ENCODE measurements around the gene CDKN1C. TPM values are rescaled to one million over a fixed set of nuclear protein-coding genes. Genes with fewer than 3 reads are reported as not detected.

Gene CDKN1C
- total RNA-seq, 1 experiment from 2014 or later = 15.4 TPM

DNA sequence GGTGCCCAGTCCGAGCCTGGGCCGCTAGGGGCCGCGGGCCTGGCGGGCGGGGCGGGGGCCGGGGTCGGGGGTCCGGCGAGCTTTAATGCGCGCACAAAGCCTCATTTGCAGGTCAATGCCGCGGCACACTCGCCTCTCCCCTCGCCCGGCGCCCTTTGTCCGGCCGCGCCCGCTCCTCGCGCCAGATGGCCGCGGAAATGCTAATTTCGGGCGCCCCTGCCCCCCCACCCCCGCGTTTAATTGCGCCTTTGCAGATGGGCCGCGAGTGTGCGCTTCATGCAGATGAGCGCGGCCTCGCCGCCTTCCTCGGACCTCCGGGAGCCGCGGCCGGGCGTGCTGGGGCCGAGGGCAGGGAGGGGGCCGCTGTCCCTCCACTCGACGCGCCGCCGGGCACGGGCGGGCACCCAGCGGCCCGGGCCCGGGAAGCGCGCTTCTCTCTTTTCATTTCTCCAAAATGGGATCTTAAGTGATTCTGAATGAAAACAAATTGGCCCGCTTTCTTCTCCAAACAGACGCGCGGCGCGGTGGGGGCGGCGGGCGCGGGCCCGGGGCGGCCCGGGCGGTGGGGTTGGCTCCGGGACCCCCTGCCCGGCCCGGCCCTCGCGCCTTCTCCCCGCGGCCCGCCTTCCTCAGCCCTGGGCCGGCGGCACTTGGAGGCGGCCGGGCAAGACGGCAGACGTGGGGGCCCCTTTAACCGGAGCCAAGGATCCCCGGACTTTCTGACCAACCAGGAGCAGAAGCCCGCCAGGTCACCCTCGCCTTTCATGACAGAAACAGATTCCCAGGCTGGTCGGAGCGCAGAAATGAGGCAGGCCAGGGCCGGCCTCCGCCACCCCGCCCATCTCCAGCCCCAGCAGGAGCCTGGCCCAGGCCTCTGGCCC, 22.9 kb downstream of the CDKN1C start:
- no peaks in the 10 kb centered on the region for H4K20me1 ChIP-seq (ENCODE audit: control insufficient read depth, insufficient read depth, insufficient read length)
- peak; percentile 86 for DNase-seq
- no peak overlapping the region for H4K8ac ChIP-seq (replicated peaks; ENCODE audit: insufficient read length, low read depth, low read length)
- TF ChIP-seq, protein P1, sequence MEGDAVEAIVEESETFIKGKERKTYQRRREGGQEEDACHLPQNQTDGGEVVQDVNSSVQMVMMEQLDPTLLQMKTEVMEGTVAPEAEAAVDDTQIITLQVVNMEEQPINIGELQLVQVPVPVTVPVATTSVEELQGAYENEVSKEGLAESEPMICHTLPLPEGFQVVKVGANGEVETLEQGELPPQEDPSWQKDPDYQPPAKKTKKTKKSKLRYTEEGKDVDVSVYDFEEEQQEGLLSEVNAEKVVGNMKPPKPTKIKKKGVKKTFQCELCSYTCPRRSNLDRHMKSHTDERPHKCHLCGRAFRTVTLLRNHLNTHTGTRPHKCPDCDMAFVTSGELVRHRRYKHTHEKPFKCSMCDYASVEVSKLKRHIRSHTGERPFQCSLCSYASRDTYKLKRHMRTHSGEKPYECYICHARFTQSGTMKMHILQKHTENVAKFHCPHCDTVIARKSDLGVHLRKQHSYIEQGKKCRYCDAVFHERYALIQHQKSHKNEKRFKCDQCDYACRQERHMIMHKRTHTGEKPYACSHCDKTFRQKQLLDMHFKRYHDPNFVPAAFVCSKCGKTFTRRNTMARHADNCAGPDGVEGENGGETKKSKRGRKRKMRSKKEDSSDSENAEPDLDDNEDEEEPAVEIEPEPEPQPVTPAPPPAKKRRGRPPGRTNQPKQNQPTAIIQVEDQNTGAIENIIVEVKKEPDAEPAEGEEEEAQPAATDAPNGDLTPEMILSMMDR (conservative IDR thresholded peaks at IDR 0.05) = peak; percentile 22; the same call in 2 of the 3 replicates
- peaks cover 38 to 46% of the 10 kb centered on the region in 2 experiments for H3K4me1 Mint-ChIP-seq
- H3K56ac ChIP-seq (ENCODE audit: insufficient read length, low read depth, low read length) = no peak overlapping the region
- H3K23me2 ChIP-seq (ENCODE audit: insufficient read length, low read depth, low read length, poor library complexity, severe bottlenecking) = peaks cover 4% of the 10 kb centered on the region
- no peak overlapping the region for H4K5ac ChIP-seq (ENCODE audit: insufficient read length, low read depth, low read length)
- peak overlapping the region; percentile 61 for H3K14ac ChIP-seq (ENCODE audit: insufficient read depth, low read length)
- H3T11ph ChIP-seq (ENCODE audit: low read length) = no peak overlapping the region
- no peak overlapping the region for H3K27ac Mint-ChIP-seq
- peaks cover 13% of the 10 kb centered on the region; the same call in 1 of the 2 replicates for H3K27me3 ChIP-seq (ENCODE audit: insufficient read depth, low read length)
- H2AK5ac ChIP-seq (ENCODE audit: insufficient read length, low read length) = no peak overlapping the region
- H2BK12ac ChIP-seq (ENCODE audit: insufficient read length, low read depth, low read length) = no peak overlapping the region
- no peaks in the 10 kb centered on the region for H3K79me2 ChIP-seq (ENCODE audit: insufficient read depth, low read length)
- no peak overlapping the region for H3K23ac ChIP-seq (ENCODE audit: insufficient read length, low read depth, low read length)
- H2AFZ ChIP-seq (ENCODE audit: low read length) = no peak overlapping the region
- H3K27me3 Mint-ChIP-seq (ENCODE audit: low read depth) = peaks cover 85% of the 10 kb centered on the region
- H2BK20ac ChIP-seq (ENCODE audit: low read depth, low read length, poor library complexity, severe bottlenecking) = no peak overlapping the region
- H2BK120ac ChIP-seq (ENCODE audit: low read depth, low read length, poor library complexity, severe bottlenecking) = no peak overlapping the region
- peaks cover 8 to 9% of the 10 kb centered on the region in 2 experiments; a peak in 4 of 5 replicates for H3K9me3 Mint-ChIP-seq
- H3K9me3 ChIP-seq (ENCODE audit: control insufficient read depth, low read depth, low read length) = no peaks in the 10 kb centered on the region
- no peak overlapping the region for H2BK15ac ChIP-seq (ENCODE audit: low read depth, low read length)
- WGBS (ENCODE audit: extremely low coverage, insufficient read length, low lambda C conversion rate) = no CpG with 5 or more reads among the region's 96 CpGs
- no peak overlapping the region for H2BK5ac ChIP-seq (ENCODE audit: insufficient read length, low read length)
- no peak overlapping the region for H4K91ac ChIP-seq (ENCODE audit: insufficient read length, low read depth, low read length)
- H3K4me2 ChIP-seq (ENCODE audit: insufficient read depth, insufficient read length, low read length) = peak overlapping the region; percentile 29
- H3K18ac ChIP-seq (ENCODE audit: insufficient read length, low read depth, low read length) = no peak overlapping the region
- H3K36me3 Mint-ChIP-seq (ENCODE audit: insufficient read depth in 1 of 3, low read depth in 3 of 3) = peaks cover 2 to 8% (median 3%) of the 10 kb centered on the region in 3 experiments; a peak in 5 of 7 replicates
- no peak overlapping the region for H3K9ac ChIP-seq (ENCODE audit: extremely low read depth, insufficient read length, low read length)
- H3K4ac ChIP-seq (ENCODE audit: low read depth, low read length) = no peak overlapping the region
- no peaks in the 10 kb centered on the region for H3K4me1 ChIP-seq (ENCODE audit: insufficient read depth, low read length)
- no peaks in the 10 kb centered on the region for H3K79me1 ChIP-seq (ENCODE audit: insufficient read depth, low read depth, low read length, poor library complexity, severe bottlenecking)
- peak overlapping the region; percentile 19 to 42; a peak in 1 of 5 replicates for H3K4me3 Mint-ChIP-seq
- no peak overlapping the region for H3K27ac ChIP-seq (ENCODE audit: insufficient read length, low read depth, low read length)
